Measurements from ENCODE around the gene LY6G6C.

DNA sequence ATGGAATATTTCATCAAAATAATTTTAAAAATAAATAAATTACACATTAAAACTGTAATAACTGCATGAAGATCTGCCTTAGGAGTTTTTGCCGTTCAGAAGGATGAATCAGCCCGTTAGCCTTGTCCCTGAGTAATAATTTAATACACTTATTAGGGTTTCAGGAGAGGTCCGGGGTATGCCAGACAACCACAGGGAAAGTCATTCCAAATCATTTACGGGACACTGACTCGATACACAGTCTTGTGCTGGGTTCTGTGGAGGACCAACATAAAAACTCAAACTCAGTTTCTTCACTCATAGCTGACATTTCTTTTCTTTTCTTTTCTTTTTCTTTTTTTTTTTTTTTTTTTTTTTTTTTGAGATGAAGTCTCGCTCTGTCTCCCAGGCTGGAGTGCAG, 15.6 kb downstream of the LY6G6C start:
- TF ChIP-seq, protein P1, sequence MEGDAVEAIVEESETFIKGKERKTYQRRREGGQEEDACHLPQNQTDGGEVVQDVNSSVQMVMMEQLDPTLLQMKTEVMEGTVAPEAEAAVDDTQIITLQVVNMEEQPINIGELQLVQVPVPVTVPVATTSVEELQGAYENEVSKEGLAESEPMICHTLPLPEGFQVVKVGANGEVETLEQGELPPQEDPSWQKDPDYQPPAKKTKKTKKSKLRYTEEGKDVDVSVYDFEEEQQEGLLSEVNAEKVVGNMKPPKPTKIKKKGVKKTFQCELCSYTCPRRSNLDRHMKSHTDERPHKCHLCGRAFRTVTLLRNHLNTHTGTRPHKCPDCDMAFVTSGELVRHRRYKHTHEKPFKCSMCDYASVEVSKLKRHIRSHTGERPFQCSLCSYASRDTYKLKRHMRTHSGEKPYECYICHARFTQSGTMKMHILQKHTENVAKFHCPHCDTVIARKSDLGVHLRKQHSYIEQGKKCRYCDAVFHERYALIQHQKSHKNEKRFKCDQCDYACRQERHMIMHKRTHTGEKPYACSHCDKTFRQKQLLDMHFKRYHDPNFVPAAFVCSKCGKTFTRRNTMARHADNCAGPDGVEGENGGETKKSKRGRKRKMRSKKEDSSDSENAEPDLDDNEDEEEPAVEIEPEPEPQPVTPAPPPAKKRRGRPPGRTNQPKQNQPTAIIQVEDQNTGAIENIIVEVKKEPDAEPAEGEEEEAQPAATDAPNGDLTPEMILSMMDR (IDR thresholded peaks at IDR 0.05): no peak
- no peak for TF ChIP-seq POLR2A (IDR thresholded peaks at IDR 0.05)
